Smooth muscle cell (in vitro differentiated cells): ENCODE measurements around the gene ARL4C. TPM values are rescaled to one million over a fixed set of nuclear protein-coding genes. Genes with fewer than 3 reads are reported as not detected.

Source experiments
- DNase-seq: peaks from one replicate; lab custom pipeline; 2025; ENCODE audit not compliant: unreplicated experiment; lab: John Stamatoyannopoulos, UW
- H2AFZ ChIP-seq: fragments of 200-600 bp; sonication (generic); 2 replicates; pipeline ENCODE4 v1.6.0; 2016; ENCODE audit warnings: antibody characterized with exemption, low read depth, mild to moderate bottlenecking
- H3F3A ChIP-seq: fragments of 200-600 bp; sonication (generic); 2 replicates; pipeline ENCODE4 v1.6.0; 2017; ENCODE audit warnings: antibody characterized with exemption, low read depth
- H3K27ac ChIP-seq: fragments of 200-600 bp; sonication (generic); 2 replicates; pipeline ENCODE4 v1.5.1; 2016; ENCODE audit warnings: low read depth, mild to moderate bottlenecking
- H3K27me3 ChIP-seq: fragments of 200-600 bp; sonication (generic); 2 replicates; pipeline ENCODE4 v1.6.1; 2016; ENCODE audit warnings: low read depth, mild to moderate bottlenecking
- H3K36me3 ChIP-seq: fragments of 200-600 bp; sonication (generic); 2 replicates; pipeline ENCODE4 v1.5.1; 2016; ENCODE audit warnings: low read depth
- H3K4me1 ChIP-seq: fragments of 200-600 bp; sonication (generic); 2 replicates; pipeline ENCODE4 v1.5.1; 2016; ENCODE audit warnings: low read depth
- H3K4me2 ChIP-seq: fragments of 200-600 bp; sonication (generic); 2 replicates; pipeline ENCODE4 v1.6.0; 2016; ENCODE audit warnings: mild to moderate bottlenecking
- H3K4me3 ChIP-seq: fragments of 200-600 bp; sonication (generic); 2 replicates; pipeline ENCODE4 v1.5.1; 2016; ENCODE audit warnings: mild to moderate bottlenecking
- H3K79me2 ChIP-seq: fragments of 200-600 bp; sonication (generic); 2 replicates; pipeline ENCODE4 v1.6.0; 2016; ENCODE audit warnings: low read depth, mild to moderate bottlenecking
- H3K9ac ChIP-seq: fragments of 200-600 bp; sonication (generic); 2 replicates; pipeline ENCODE4 v1.6.0; 2016; ENCODE audit warnings: low read depth
- H3K9me3 ChIP-seq: fragments of 200-600 bp; sonication (generic); replicated peaks from 2 replicates; pipeline ENCODE4 v1.5.1; 2016; ENCODE audit warnings: low read depth
- H4K20me1 ChIP-seq: fragments of 200-600 bp; sonication (generic); 2 replicates; pipeline ENCODE4 v1.6.0; 2016; ENCODE audit warnings: low read depth
- WGBS: methylation state at CpG from one replicate; pipeline ENCODE4 v1.1.7; 2016; ENCODE audit warnings: low lambda C conversion rate; 5-methylcytosine and 5-hydroxymethylcytosine counted together
- polyA plus RNA-seq: library from polyadenylated mRNA; unstranded; fragments of >200 nt; fragmentation: Nextera tagmentation; extraction: Ambion mirVana; gene quantifications from 2 replicates; pipeline ENCODE4 v1.2.1, GENCODE V29; 2016
- total RNA-seq: library from RNA; depleted of rRNA; stranded (reverse); fragments of >200 nt; gene quantifications from 2 replicates; pipeline ENCODE4 v1.2.3, GENCODE V29; 2014
- TF ChIP-seq, protein P1 (sequence below): fragments of 200-600 bp; sonication (generic); IDR thresholded peaks from 2 replicates; pipeline ENCODE4 v1.5.1; 2017; ENCODE audit warnings: borderline replicate concordance, mild to moderate bottlenecking, antibody characterized with exemption; ENCODE audit not compliant: insufficient read depth, poor library complexity, severe bottlenecking

Gene ARL4C
- total and polyA plus RNA-seq, 2 experiments from 2014 or later, result 8.0 to 9.5 TPM

DNA sequence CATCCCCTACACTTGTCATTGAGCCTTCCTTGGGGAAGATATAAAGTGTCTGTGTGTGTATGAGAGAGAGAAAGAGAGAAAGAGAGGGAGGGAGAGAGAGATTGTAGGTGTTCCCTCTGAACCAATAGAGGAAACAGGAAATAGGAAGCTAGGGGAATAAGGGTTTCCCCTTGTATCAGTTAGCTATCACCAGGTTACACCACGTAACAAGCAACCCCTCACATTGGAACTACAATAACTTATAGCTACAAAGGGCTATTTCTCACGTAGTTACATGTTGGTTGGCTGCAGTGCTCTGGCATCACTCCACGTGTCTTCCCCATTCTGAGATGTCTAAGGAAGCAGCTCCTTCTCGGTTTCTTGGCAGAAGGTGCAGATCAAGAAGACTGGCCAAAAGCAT lies 41.0 kb upstream of the ARL4C start:
- TF ChIP-seq, protein P1, sequence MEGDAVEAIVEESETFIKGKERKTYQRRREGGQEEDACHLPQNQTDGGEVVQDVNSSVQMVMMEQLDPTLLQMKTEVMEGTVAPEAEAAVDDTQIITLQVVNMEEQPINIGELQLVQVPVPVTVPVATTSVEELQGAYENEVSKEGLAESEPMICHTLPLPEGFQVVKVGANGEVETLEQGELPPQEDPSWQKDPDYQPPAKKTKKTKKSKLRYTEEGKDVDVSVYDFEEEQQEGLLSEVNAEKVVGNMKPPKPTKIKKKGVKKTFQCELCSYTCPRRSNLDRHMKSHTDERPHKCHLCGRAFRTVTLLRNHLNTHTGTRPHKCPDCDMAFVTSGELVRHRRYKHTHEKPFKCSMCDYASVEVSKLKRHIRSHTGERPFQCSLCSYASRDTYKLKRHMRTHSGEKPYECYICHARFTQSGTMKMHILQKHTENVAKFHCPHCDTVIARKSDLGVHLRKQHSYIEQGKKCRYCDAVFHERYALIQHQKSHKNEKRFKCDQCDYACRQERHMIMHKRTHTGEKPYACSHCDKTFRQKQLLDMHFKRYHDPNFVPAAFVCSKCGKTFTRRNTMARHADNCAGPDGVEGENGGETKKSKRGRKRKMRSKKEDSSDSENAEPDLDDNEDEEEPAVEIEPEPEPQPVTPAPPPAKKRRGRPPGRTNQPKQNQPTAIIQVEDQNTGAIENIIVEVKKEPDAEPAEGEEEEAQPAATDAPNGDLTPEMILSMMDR, result no peak
- H3K4me3 ChIP-seq, result no peak overlapping the region
- H3K4me2 ChIP-seq, result no peak overlapping the region
- no peaks in the 10 kb centered on the region for H3K27me3 ChIP-seq
- 78% methylated on average over 4 of the region's 4 CpGs for WGBS
- no peaks in the 10 kb centered on the region for H3K36me3 ChIP-seq
- H3K4me1 ChIP-seq, result no peaks in the 10 kb centered on the region
- H3K79me2 ChIP-seq, result no peaks in the 10 kb centered on the region
- no peak for DNase-seq
- no peaks in the 10 kb centered on the region for H3F3A ChIP-seq
- H2AFZ ChIP-seq, result no peak overlapping the region
- no peaks in the 10 kb centered on the region for H3K9me3 ChIP-seq
- no peak overlapping the region for H3K9ac ChIP-seq
- H4K20me1 ChIP-seq, result no peaks in the 10 kb centered on the region
- no peak overlapping the region for H3K27ac ChIP-seq

DNA sequence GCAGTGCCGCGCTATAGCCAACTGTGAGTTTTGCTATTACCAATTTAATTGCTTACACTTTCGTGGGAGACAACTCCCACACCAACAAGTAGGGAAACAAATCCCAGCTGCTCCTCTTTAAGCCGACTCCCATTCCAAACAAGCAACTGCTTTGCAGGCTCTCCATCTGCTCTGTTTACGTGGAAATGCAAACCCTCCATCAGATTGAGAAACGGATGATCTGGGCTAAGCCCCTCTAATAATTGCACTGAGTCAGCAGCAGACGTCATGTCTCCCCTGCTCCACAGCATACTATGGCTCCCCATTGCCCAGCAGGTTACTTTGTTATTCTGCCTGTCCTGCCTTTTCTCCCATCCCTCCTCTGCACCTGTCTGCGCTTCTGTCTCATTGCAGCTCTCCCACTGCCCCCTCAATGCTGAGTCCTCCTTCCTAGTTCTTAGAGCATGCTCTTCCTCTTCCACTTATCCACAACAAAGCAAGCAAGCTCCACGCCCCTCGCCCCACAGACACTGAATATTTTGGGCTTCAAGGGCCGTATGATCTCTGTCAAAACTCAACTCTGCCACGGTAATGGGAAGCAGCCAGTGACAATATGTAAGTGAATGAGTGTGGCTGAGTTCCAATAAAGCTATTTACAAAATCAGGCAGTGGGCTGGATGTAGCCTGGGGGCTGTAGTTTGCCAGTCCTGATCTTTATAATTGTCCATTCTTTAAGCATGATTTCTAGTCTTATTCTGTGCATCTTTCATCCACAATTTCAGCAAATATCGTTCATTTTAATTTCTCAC lies 39.5 kb upstream of the ARL4C start:
- H3K27ac ChIP-seq, result no peak overlapping the region
- H2AFZ ChIP-seq, result no peak overlapping the region
- no peak overlapping the region for H3K4me3 ChIP-seq
- DNase-seq, result no peak
- no peaks in the 10 kb centered on the region for H4K20me1 ChIP-seq
- TF ChIP-seq, protein P1, result no peak
- no peak overlapping the region for H3K9ac ChIP-seq
- no peak overlapping the region for H3K4me2 ChIP-seq
- H3F3A ChIP-seq, result no peaks in the 10 kb centered on the region
- H3K79me2 ChIP-seq, result no peaks in the 10 kb centered on the region
- no peaks in the 10 kb centered on the region for H3K9me3 ChIP-seq
- 59% methylated on average over 13 of the region's 13 CpGs for WGBS
- H3K27me3 ChIP-seq, result no peaks in the 10 kb centered on the region
- H3K36me3 ChIP-seq, result no peaks in the 10 kb centered on the region
- no peaks in the 10 kb centered on the region for H3K4me1 ChIP-seq

DNA sequence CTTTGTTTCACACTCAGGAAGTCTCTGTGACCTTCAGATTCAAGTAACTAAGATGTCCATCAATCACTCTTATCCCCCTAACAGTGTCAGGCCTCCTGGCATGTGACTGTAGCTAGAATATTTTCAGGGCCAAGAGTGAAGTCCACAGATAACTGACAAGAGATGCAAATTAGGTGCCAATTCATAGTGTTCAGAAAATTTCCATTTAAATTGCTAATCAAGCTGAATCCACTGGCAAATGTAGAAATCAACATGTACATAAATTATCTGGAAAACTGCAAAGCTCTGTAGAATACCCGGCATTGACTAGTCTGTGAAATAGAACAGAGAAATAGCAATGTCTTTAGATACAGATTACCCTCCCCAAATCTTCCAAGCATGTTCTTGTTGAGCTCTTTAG lies 38.6 kb upstream of the ARL4C start:
- WGBS, result 94% methylated on average over 1 of the region's 1 CpG
- Histone ChIP-seq H3K9me3 (no peaks in the 10 kb centered on the region), H3K9ac (no peak overlapping the region), H3K4me1 (no peaks in the 10 kb centered on the region), H3K27me3 (no peaks in the 10 kb centered on the region), H4K20me1 (no peaks in the 10 kb centered on the region), H3K4me3 (no peak overlapping the region), H3F3A (no peaks in the 10 kb centered on the region), H3K27ac (no peak overlapping the region), H3K4me2 (no peak overlapping the region), H3K36me3 (no peaks in the 10 kb centered on the region), H3K79me2 (no peaks in the 10 kb centered on the region), H2AFZ (no peak overlapping the region)
- TF ChIP-seq, protein P1, result no peak
- DNase-seq, result no peak

- no peak overlapping the region for H3K9ac ChIP-seq
- H3K4me1 ChIP-seq, result no peaks in the 10 kb centered on the region
- TF ChIP-seq, protein P1, result no peak
- H3K36me3 ChIP-seq, result no peaks in the 10 kb centered on the region
- no peak overlapping the region for H3K27ac ChIP-seq
- WGBS, result 88% methylated on average over 8 of the region's 8 CpGs
- no peak overlapping the region for H3K4me2 ChIP-seq
- H3K27me3 ChIP-seq, result no peaks in the 10 kb centered on the region
- H3F3A ChIP-seq, result no peaks in the 10 kb centered on the region
- no peak for DNase-seq
- no peaks in the 10 kb centered on the region for H4K20me1 ChIP-seq
- no peaks in the 10 kb centered on the region for H3K9me3 ChIP-seq
- no peaks in the 10 kb centered on the region for H3K79me2 ChIP-seq
- H2AFZ ChIP-seq, result no peak overlapping the region
- H3K4me3 ChIP-seq, result no peak overlapping the region
Observed at GRCh38 chr2:234534515-234534914, 37.6 kb upstream of the ARL4C start.
